ENCODE measurements around the gene EPHA8. TPM values are rescaled to one million over a fixed set of nuclear protein-coding genes. Genes with fewer than 3 reads are reported as not detected.

EPHA8 gene
- total RNA-seq, 4 donors from 2014 or later: not detected

- Histone ChIP-seq H3K27me3 (peaks cover 0 to 37% (median 0%) of the 10 kb centered on the region in 4 donors), H3K4me3 (peak within 1 kb of the TSS; percentile 33 to 47 (median 34)), H3K27ac (replicated peaks in 1 of 4) (peak within 1 kb of the TSS in 3 of 4 donors; percentile 34 to 64 (median 46)), H3K4me1 (peaks cover 0 to 11% (median 7%) of the 10 kb centered on the region in 4 donors), H3K9me3 (no peaks in the 10 kb centered on the region), H3K36me3 (no peaks in the 10 kb centered on the region)
- TF ChIP-seq EP300 (IDR thresholded peaks at IDR 0.05): no peak
- TF ChIP-seq POLR2AphosphoS5 (IDR thresholded peaks at IDR 0.05): peak in 1 of 2 donors; percentile 41
- intact Hi-C loops (cut with DNase I): loop anchor here (10.0 kb wide), 1 partner anchor 539 kb away; no protein-coding TSS in a partner anchor
- no peak for DNase-seq (ENCODE audit: extremely low spot score)
- WGBS: 77% methylated on average over 8 of the region's 8 CpGs
Measured at GRCh38 chr1:22643381-22643780, 80.1 kb downstream of the EPHA8 start, which contains the start of gene C1QC. TSS of gene C1QC (plus strand) at chr1:22643633. CDS start at chr1:22644024, 391 bp downstream.

DNA sequence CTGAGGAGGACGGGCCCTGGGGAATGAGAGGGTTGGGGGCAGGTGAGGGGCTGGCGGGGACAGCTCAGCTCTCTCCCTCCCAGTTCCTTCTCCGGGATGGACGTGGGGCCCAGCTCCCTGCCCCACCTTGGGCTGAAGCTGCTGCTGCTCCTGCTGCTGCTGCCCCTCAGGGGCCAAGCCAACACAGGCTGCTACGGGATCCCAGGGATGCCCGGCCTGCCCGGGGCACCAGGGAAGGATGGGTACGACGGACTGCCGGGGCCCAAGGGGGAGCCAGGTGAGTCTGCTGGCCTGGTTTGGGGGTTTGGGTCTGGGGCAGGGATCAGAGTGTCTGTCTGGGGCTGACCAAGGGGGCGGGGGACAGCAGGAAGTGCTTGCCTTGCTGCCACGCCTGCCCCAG lies 80.6 kb downstream of the EPHA8 start:
- no peak for DNase-seq (ENCODE audit: extremely low spot score)
- Histone ChIP-seq H3K36me3 (no peaks in the 10 kb centered on the region), H3K9me3 (no peaks in the 10 kb centered on the region), H3K27me3 (peaks cover 0 to 32% (median 0%) of the 10 kb centered on the region in 4 donors), H3K4me1 (peaks cover 0 to 11% (median 7%) of the 10 kb centered on the region in 4 donors), H3K27ac (replicated peaks in 1 of 4) (peak overlapping the region in 3 of 4 donors; percentile 34 to 64 (median 46)), H3K4me3 (peak overlapping the region; percentile 33 to 47 (median 34))
- intact Hi-C loops (cut with DNase I): loop anchor here (10.0 kb wide), 1 partner anchor 539 kb away; no protein-coding TSS in a partner anchor
- TF ChIP-seq POLR2AphosphoS5 (IDR thresholded peaks at IDR 0.05) (no peak), POLR2A (IDR thresholded peaks at IDR 0.05; ENCODE audit: low read depth) (no peak), EP300 (IDR thresholded peaks at IDR 0.05) (no peak)
- TF ChIP-seq, protein P1, sequence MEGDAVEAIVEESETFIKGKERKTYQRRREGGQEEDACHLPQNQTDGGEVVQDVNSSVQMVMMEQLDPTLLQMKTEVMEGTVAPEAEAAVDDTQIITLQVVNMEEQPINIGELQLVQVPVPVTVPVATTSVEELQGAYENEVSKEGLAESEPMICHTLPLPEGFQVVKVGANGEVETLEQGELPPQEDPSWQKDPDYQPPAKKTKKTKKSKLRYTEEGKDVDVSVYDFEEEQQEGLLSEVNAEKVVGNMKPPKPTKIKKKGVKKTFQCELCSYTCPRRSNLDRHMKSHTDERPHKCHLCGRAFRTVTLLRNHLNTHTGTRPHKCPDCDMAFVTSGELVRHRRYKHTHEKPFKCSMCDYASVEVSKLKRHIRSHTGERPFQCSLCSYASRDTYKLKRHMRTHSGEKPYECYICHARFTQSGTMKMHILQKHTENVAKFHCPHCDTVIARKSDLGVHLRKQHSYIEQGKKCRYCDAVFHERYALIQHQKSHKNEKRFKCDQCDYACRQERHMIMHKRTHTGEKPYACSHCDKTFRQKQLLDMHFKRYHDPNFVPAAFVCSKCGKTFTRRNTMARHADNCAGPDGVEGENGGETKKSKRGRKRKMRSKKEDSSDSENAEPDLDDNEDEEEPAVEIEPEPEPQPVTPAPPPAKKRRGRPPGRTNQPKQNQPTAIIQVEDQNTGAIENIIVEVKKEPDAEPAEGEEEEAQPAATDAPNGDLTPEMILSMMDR (IDR thresholded peaks at IDR 0.05): no peak
- WGBS: 78% methylated on average over 12 of the region's 12 CpGs

DNA sequence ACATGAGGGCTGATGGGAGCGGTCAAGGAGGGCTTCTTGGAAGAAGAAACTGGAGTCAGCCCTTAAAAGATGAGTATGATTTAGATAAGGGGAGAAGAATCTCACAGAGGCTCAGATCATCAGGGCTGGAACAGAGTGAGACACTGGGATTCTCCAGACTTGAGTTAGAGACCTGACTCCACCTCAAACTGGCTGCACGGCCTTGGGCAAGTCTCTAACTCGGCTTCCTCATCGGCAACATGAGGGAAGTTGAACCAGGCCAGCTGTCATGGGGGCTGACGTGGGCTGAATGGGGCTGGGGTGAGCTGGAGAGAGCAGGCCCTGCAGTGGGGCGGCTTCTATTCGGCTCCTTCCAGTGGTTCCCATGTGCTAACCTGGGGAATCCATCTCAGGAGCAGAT lies 82.6 kb downstream of the EPHA8 start:
- H3K4me3 ChIP-seq: peak overlapping the region in 2 of 4 donors; percentile 33 to 47
- intact Hi-C loops (cut with DNase I): loop anchor here (10.0 kb wide), 1 partner anchor 541 kb away; no protein-coding TSS in a partner anchor
- no peak overlapping the region for H3K27ac ChIP-seq (replicated peaks in 1 of 4)
- no peaks in the 10 kb centered on the region for H3K36me3 ChIP-seq
- H3K9me3 ChIP-seq: no peaks in the 10 kb centered on the region
- no peak for TF ChIP-seq EP300 (IDR thresholded peaks at IDR 0.05)
- TF ChIP-seq POLR2AphosphoS5 (IDR thresholded peaks at IDR 0.05): peak in 1 of 2 donors; percentile 26
- WGBS: 70% methylated on average over 7 of the region's 7 CpGs
- DNase-seq (ENCODE audit: extremely low spot score): no peak
- H3K4me1 ChIP-seq: peaks cover 0 to 11% (median 7%) of the 10 kb centered on the region in 4 donors
- peaks cover 0 to 23% (median 0%) of the 10 kb centered on the region in 4 donors for H3K27me3 ChIP-seq

DNA sequence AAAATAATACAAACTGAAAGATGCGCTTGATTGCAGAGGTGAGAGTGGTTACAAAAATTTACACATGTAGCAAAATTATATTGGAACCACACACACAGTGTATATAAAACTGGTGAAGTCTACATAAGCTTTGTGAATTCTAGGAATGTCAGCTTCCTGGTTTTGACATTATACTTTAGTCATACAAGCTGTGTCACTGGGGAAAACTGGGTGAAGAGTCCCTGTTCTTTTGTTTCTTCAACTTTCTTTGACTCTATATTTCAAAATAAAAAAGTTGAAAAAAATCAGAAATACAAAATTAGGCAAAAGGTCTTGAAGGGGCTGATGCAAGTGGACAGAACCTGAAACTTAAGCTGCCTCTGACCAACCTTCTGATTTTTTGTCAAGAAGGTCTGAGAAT lies 83.1 kb downstream of the EPHA8 start:
- H3K4me3 ChIP-seq: peak overlapping the region in 1 of 4 donors; percentile 20
- H3K36me3 ChIP-seq: no peaks in the 10 kb centered on the region
- TF ChIP-seq POLR2A (IDR thresholded peaks at IDR 0.05; ENCODE audit: low read depth) (no peak), POLR2AphosphoS5 (IDR thresholded peaks at IDR 0.05) (no peak)
- TF ChIP-seq, protein P1 (IDR thresholded peaks at IDR 0.05): no peak
- intact Hi-C loops (cut with DNase I): loop anchor here (10.0 kb wide), 1 partner anchor 542 kb away; no protein-coding TSS in a partner anchor
- H3K27me3 ChIP-seq: peaks cover 0 to 24% (median 0%) of the 10 kb centered on the region in 4 donors
- no peak for DNase-seq (ENCODE audit: extremely low spot score)
- peaks cover 0 to 11% (median 7%) of the 10 kb centered on the region in 4 donors for H3K4me1 ChIP-seq
- no peak overlapping the region for H3K27ac ChIP-seq (replicated peaks in 1 of 4)
- 4% methylated on average over 1 of the region's 1 CpG for WGBS
- no peaks in the 10 kb centered on the region for H3K9me3 ChIP-seq

- H3K27me3 ChIP-seq: peaks cover 0 to 45% (median 0%) of the 10 kb centered on the region in 4 donors
- no peak for DNase-seq (ENCODE audit: extremely low spot score)
- H3K36me3 ChIP-seq: no peaks in the 10 kb centered on the region
- no peak overlapping the region for H3K27ac ChIP-seq (replicated peaks in 1 of 4)
- H3K4me1 ChIP-seq: no peaks in the 10 kb centered on the region
- 87% methylated on average over 13 of the region's 13 CpGs for WGBS
- TF ChIP-seq, protein P1 (IDR thresholded peaks at IDR 0.05): no peak
- TF ChIP-seq POLR2AphosphoS5 (IDR thresholded peaks at IDR 0.05) (no peak), POLR2A (IDR thresholded peaks at IDR 0.05; ENCODE audit: low read depth) (no peak), EP300 (IDR thresholded peaks at IDR 0.05) (no peak)
- intact Hi-C loops (cut with DNase I): no loop called here
- no peaks in the 10 kb centered on the region for H3K9me3 ChIP-seq
- H3K4me3 ChIP-seq: no peak overlapping the region
Measured at GRCh38 chr1:22650089-22650693, 86.9 kb downstream of the EPHA8 start.
